ENCODE data around the gene SCYL1.

SCYL1 gene

GRCh38 chr11:65536412-65537295 is 11.8 kb downstream of the SCYL1 start:
- DNase-seq (ENCODE audit: low read depth) = no peak

DNA sequence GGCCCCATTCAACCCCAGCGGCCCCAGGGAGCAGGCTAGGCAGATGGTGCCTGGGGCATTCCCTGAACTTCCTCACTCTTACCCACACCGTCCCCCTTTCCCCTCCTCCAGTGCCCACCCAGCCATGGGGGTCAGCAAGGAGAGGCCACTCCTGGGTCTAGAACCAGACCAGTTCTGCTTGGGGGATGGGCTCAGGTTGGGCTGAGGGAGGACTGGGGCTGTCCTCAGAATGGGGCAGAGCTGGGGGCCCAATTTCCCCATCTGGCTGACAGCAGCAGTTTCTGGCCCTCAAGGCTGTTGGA is 12.4 kb downstream of the SCYL1 start:
- DNase-seq (ENCODE audit: low read depth) = no peak

- no peak for DNase-seq (ENCODE audit: low read depth)
Measured at GRCh38 chr11:65537620-65538231, 12.8 kb downstream of the SCYL1 start.

DNA sequence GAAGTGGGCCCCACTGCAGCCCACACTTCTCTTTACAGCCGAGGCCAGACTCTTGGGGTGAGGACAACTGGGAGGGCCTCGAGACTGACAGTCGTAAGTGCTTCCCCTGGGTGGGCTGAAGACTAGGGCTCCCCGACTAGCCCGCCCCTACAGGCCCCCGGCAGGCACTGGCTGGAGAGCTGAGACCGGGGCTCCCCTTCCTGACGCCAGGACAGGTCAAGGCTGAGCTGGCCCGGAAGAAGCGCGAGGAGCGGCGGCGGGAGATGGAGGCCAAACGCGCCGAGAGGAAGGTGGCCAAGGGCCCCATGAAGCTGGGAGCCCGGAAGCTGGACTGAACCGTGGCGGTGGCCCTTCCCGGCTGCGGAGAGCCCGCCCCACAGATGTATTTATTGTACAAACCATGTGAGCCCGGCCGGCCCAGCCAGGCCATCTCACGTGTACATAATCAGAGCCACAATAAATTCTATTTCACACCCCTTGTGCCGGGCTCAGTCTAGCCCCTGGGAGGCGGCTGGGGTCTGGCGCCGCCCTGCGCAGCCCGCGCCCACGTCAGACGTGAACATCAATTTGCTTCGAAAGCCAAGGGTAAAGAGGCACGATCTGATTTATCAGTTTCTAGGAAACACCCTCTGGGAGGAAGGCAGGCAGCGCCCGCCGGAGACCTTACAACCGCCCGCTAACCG is 13.5 kb downstream of the SCYL1 start:
- no peak for DNase-seq (ENCODE audit: low read depth)

DNA sequence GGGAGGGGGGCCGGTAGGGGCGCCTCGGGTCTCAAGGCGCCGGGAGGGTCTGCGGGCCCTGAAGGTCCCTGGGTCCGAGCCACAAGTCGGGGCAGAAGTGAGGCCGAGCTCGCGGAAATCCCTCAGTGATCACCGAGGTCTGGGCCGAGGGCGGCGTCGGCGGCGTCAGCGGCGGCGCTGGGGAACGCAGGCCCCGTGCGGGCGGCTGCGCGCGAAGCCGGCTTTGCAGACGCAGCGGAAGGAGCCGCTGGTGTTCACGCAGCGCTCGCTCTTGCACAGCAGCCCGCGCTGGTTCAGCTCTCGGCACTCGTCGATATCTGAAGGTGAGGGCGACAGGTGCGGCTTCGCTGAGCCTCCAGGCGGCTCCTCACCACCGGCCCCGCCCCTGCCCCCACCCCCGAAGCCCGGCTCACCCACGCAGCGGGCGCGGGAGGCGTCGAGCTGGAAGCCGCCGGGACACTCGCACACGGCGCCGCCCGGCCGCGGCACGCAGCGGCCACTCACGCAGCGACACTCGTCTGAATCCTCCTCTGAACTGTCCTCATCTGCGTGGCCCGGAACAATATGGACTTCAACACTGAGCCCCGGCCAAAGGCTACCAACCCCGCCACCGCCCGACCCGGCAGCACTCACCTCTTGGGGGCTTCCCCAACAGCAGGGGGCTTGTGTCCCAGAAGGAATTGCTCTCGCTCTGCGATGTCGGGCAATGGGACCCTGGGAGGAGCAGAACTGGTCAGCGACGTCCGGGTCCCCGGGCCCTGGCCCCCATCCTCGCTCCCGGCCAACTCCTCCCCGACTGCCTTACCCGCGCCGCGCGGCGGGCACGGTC is 14.2 kb downstream of the SCYL1 start:
- DNase-seq (ENCODE audit: low read depth) = no peak

- DNase-seq (ENCODE audit: low read depth) = no peak
Measured at GRCh38 chr11:65539744-65540289, 14.9 kb downstream of the SCYL1 start.

GRCh38 chr11:65540290-65541092 is 15.6 kb downstream of the SCYL1 start:
- peak; percentile 69 for DNase-seq (ENCODE audit: low read depth)

GRCh38 chr11:65541093-65541982 is 16.5 kb downstream of the SCYL1 start:
- DNase-seq (ENCODE audit: low read depth) = no peak

DNA sequence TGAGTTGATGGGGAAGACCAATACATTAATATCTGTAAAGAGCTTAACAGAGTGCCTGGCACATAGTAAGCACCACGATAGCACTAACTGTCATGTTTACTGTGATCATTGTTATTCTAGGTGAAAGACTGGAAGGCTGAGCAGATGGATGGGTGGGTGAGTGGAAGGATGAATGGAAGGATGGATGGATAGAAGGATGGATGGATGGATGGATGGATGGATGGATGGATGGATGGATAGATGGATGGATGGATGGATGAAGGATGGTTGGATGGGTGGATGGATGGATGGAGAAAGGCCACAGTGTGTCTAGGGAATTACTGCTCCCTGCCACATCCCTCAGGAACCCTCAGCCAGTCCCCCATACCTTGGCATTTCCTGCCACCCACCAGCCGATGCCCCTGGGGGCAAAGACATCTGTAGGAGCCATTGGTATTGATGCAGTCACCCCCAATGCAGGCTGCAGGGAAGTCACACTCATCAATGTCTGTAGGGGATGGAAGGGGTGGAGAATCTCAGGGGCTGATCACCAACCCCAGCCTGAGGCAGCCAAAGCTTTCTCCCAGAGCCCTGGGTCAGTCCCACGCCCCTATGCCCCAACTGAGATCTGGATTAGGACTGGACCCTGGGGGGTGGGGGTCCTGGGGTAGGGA is 18.0 kb downstream of the SCYL1 start:
- DNase-seq (ENCODE audit: low read depth) = no peak

DNA sequence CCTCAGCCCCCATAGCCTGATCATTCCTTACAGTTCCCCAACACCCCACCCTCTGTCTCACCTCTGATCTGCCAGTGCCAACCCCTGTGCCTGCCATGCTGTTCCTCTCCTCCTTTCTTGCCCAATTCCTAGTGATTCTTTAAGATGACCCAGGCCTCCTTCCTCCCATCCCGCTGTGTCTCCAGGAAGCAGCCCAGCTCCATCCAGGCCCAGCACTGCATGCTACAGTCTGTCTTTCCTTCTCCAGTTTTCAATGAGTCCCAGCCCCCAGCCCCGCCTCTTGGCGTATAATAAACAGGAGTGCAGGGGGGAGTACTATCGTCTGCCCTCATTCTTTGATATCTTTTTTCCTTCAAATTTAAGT is 21.0 kb downstream of the SCYL1 start:
- DNase-seq (ENCODE audit: low read depth) = no peak

- DNase-seq (ENCODE audit: low read depth) = no peak
Measured at GRCh38 chr11:65546217-65546958, 21.5 kb downstream of the SCYL1 start.

GRCh38 chr11:65547446-65548125 is 22.7 kb downstream of the SCYL1 start:
- DNase-seq (ENCODE audit: low read depth) = no peak

GRCh38 chr11:65548395-65548794 is 23.5 kb downstream of the SCYL1 start:
- no peak for DNase-seq (ENCODE audit: low read depth)

DNA sequence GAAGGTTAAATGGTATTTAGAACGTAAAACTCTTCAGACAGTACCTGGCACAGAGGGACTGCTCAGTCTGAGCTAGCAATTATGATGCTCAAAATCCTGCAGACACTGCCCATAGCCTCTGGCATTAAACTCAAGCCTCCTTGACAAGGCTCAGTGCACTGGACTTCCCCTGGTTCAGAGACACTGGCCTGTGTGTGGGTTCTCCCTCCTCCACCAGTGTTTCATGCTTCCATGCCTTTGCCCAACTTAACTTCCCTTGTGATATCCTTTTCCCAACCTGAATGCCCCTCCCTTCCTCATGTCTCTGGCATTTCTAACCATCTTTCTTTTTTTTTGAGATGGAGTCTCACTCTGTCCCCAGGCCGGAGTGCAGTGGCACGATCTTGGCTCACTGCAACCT is 24.2 kb downstream of the SCYL1 start:
- DNase-seq (ENCODE audit: low read depth) = no peak

DNA sequence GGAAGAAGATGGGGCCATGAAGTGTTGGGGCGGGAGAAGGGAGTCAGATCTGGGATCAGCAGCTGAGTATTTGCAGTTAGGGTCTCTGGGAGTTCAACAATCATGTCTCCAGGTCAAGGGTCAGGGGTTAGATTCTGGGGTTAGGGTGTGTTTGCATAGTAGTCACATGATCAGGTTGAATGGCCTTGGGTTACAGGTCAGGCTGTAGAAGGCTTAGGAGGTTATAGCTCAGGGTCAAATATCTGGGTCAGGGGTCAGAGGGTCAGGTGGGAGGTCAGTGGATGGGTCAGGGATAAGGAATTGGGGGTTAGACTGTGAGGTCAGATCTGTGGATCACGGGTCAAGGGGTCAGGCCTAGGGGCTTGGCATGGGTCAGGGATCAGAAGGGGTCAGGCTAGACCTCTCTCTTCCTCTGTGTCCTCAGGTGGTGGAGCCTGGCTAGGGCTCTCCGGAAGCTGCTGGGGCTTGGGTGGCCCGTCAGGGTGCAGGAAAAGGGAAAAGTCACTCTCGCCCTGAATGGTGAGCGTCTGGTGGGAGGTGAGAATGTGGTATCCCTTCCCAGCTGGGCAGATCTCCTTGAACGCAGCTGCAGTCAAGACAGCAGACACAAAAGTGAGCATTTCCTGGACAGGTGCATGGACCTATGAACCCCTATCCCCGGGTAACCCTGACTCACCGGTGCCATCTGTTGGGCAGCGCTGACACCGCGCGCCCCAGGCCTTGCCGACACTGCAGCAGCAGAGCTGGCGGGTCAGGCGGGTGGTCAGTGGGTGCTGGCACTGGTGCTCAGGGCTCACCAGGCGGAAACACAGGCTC is 26.9 kb downstream of the SCYL1 start:
- DNase-seq (ENCODE audit: low read depth) = no peak

DNA sequence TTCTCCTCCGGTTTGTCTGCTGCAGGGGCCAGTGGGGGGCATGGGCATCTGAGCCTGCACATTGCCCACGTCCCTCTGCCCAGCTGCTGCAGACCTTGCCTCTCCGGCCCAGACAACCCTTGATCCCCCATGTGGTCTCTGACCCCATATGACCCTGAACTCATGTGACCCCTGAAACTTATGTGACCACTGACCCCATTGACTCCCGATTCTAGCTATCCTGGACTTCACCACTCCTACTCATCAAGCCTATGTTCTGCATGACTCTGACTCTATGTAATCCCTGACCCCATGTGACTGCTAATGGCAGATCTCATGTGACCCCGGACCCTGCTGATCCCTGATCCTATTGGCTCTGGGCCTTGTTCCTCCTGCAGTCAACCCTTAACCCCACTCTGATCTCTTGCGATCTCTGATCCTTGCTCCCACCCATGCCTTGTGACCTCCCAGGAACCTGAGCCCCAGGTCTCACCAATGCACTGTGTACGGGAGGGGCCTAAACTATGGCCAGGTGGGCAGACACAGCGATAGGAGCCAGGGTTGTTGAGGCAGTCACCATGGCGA is 27.6 kb downstream of the SCYL1 start:
- no peak for DNase-seq (ENCODE audit: low read depth)
